Mesendoderm (in vitro differentiated cells): ENCODE measurements around the gene PAPOLB.

ENCODE experiments used
- DNase-seq: peaks from one replicate; pipeline ENCODE4 v3.0.0; 2013
- H2AK5ac ChIP-seq: 2 replicates; pipeline ENCODE4 v1.6.1; 2013; ENCODE audit warnings: low read length, inconsistent platforms
- H2BK120ac ChIP-seq: 2 replicates; pipeline ENCODE4 v1.6.1; 2013; ENCODE audit warnings: low read depth, mild to moderate bottlenecking, low read length, moderate library complexity, mixed read lengths
- H2BK15ac ChIP-seq: replicated peaks from 2 replicates; pipeline ENCODE4 v1.6.1; 2013; ENCODE audit warnings: low read depth, mild to moderate bottlenecking, moderate library complexity
- H2BK5ac ChIP-seq: 2 replicates; pipeline ENCODE4 v1.6.1; 2013; ENCODE audit warnings: low read length, inconsistent platforms
- H3K18ac ChIP-seq: 2 replicates; pipeline ENCODE4 v1.6.1; 2013; ENCODE audit warnings: mild to moderate bottlenecking, low read length, mixed read lengths
- H3K23ac ChIP-seq: one replicate; pipeline ENCODE4 v1.6.1; 2013; ENCODE audit warnings: low read length
- H3K27ac ChIP-seq: 2 replicates; pipeline ENCODE4 v1.5.1; 2013; ENCODE audit warnings: low read depth, mild to moderate bottlenecking, inconsistent platforms, low read length, moderate library complexity
- H3K27me3 ChIP-seq: 2 replicates; pipeline ENCODE4 v1.6.1; 2013; ENCODE audit warnings: low read length, control low read depth, mild to moderate bottlenecking, inconsistent platforms; ENCODE audit not compliant: insufficient read depth, poor library complexity
- H3K36me3 ChIP-seq: 2 replicates; pipeline ENCODE4 v1.6.1; 2013; ENCODE audit warnings: low read length, inconsistent platforms; ENCODE audit not compliant: control insufficient read depth, insufficient read depth
- H3K4ac ChIP-seq: one replicate; pipeline ENCODE4 v1.6.1; 2013; ENCODE audit warnings: low read depth, mild to moderate bottlenecking, low read length, moderate library complexity
- H3K4me1 ChIP-seq: 2 replicates; pipeline ENCODE4 v1.6.1; 2013; ENCODE audit warnings: low read depth, low read length, inconsistent platforms; ENCODE audit not compliant: control insufficient read depth
- H3K4me2 ChIP-seq: 2 replicates; pipeline ENCODE4 v1.6.1; 2013; ENCODE audit warnings: low read length
- H3K4me3 ChIP-seq: 2 replicates; pipeline ENCODE4 v1.5.1; 2013; ENCODE audit warnings: mild to moderate bottlenecking, low read length
- H3K56ac ChIP-seq: one replicate; pipeline ENCODE4 v1.6.1; 2013; ENCODE audit warnings: low read length
- H3K79me1 ChIP-seq: 2 replicates; pipeline ENCODE4 v1.6.1; 2013; ENCODE audit warnings: low read length, inconsistent platforms
- H3K79me2 ChIP-seq: 2 replicates; pipeline ENCODE4 v1.6.1; 2013; ENCODE audit warnings: mild to moderate bottlenecking, low read length; ENCODE audit not compliant: control insufficient read depth, insufficient read depth
- H3K9ac ChIP-seq: 2 replicates; pipeline ENCODE4 v1.6.1; 2013; ENCODE audit warnings: low read length, inconsistent platforms
- H4K5ac ChIP-seq: one replicate; pipeline ENCODE4 v1.6.1; 2013; ENCODE audit warnings: low read length
- H4K8ac ChIP-seq: one replicate; pipeline ENCODE4 v1.6.1; 2013; ENCODE audit warnings: low read depth, mild to moderate bottlenecking, control low read depth, low read length, moderate library complexity
- WGBS: extraction: QIAGEN DNeasy Blood & Tissue Kit; methylation state at CpG from one replicate; pipeline ENCODE4 v1.1.7; 2013; ENCODE audit warnings: low lambda C conversion rate, missing lambda C conversion rate; ENCODE audit not compliant: insufficient coverage; ENCODE audit errors: extremely low coverage; 5-methylcytosine and 5-hydroxymethylcytosine counted together

PAPOLB gene

DNA sequence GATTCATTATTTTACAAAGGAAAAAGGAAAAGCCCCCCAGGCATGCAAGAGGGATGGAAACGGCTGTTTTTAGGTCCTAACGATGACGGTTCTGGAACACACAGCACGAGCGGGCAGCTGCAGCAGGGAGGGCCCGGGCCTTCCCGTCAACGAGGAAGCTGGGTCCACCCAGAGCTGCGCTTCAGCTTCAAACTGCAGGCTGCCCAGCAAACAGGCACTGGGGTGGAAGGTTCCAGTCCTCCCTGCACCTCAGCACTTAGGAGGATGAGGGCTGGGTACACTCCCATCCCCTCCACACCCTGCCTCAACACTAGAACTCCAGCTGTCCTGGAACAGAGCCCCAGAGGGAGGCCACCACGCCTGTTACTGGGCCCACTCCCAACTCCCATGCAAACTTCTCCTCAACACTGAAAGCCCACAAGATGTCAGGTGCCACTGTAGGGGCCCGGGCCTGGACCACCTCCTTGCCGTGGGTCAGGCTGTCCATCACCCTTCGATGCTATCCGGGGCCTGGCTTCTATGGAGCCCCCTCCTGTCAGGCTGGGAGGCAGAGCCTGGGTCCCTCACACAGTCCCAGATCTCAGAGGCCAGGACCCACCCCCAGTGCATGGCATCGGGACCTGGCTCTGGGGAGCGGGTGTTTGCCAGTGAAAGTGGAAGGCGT lies 33.0 kb downstream of the PAPOLB start:
- H2BK15ac ChIP-seq = no peak overlapping the region
- no peak overlapping the region for H2AK5ac ChIP-seq
- no peak overlapping the region for H2BK120ac ChIP-seq
- H3K79me1 ChIP-seq = no peaks in the 10 kb centered on the region
- H4K8ac ChIP-seq = no peak overlapping the region
- H4K5ac ChIP-seq = no peak overlapping the region
- no peaks in the 10 kb centered on the region for H3K79me2 ChIP-seq
- H3K9ac ChIP-seq = no peak overlapping the region
- WGBS = no CpG with 5 or more reads among the region's 17 CpGs
- H3K36me3 ChIP-seq = no peaks in the 10 kb centered on the region
- H2BK5ac ChIP-seq = no peak overlapping the region
- H3K4ac ChIP-seq = no peak overlapping the region
- H3K56ac ChIP-seq = no peak overlapping the region
- no peaks in the 10 kb centered on the region for H3K4me1 ChIP-seq
- H3K27me3 ChIP-seq = no peaks in the 10 kb centered on the region
- no peak overlapping the region for H3K4me3 ChIP-seq
- H3K4me2 ChIP-seq = no peak overlapping the region
- no peak overlapping the region for H3K23ac ChIP-seq
- H3K18ac ChIP-seq = no peak overlapping the region
- H3K27ac ChIP-seq = no peak overlapping the region
- DNase-seq = no peak

DNA sequence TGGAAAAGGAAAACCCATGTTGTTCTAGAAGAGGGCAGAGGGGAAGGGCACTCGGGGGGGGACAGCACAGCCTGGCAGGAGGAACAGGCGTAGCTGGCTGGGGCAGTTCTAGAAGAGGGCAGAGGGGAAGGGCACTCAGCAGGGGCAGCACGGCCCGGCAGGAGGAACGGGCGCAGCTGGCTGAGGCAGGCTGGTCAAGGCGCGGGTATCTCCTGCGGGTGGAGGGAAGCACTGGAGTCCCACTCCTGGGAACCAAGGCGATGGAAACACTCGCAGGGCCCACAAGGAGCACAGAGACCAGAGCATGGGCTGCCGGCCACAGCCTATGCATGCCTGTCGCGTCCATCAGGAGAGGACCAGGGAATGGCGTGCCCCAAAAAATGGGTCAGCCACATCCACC lies 36.7 kb downstream of the PAPOLB start:
- H3K4me1 ChIP-seq = no peaks in the 10 kb centered on the region
- no peak overlapping the region for H2BK15ac ChIP-seq
- H3K27ac ChIP-seq = no peak overlapping the region
- H2BK5ac ChIP-seq = no peak overlapping the region
- no peak overlapping the region for H4K8ac ChIP-seq
- no peak overlapping the region for H3K56ac ChIP-seq
- no peak overlapping the region for H4K5ac ChIP-seq
- no peak overlapping the region for H3K4ac ChIP-seq
- H3K79me2 ChIP-seq = no peaks in the 10 kb centered on the region
- no peaks in the 10 kb centered on the region for H3K36me3 ChIP-seq
- H3K27me3 ChIP-seq = no peaks in the 10 kb centered on the region
- no peak overlapping the region for H2BK120ac ChIP-seq
- H3K79me1 ChIP-seq = no peaks in the 10 kb centered on the region
- H3K4me2 ChIP-seq = no peak overlapping the region
- no peak overlapping the region for H3K9ac ChIP-seq
- WGBS = no CpG with 5 or more reads among the region's 15 CpGs
- no peak overlapping the region for H3K18ac ChIP-seq
- no peak overlapping the region for H3K23ac ChIP-seq
- no peak overlapping the region for H3K4me3 ChIP-seq
- H2AK5ac ChIP-seq = no peak overlapping the region
- no peak for DNase-seq

DNA sequence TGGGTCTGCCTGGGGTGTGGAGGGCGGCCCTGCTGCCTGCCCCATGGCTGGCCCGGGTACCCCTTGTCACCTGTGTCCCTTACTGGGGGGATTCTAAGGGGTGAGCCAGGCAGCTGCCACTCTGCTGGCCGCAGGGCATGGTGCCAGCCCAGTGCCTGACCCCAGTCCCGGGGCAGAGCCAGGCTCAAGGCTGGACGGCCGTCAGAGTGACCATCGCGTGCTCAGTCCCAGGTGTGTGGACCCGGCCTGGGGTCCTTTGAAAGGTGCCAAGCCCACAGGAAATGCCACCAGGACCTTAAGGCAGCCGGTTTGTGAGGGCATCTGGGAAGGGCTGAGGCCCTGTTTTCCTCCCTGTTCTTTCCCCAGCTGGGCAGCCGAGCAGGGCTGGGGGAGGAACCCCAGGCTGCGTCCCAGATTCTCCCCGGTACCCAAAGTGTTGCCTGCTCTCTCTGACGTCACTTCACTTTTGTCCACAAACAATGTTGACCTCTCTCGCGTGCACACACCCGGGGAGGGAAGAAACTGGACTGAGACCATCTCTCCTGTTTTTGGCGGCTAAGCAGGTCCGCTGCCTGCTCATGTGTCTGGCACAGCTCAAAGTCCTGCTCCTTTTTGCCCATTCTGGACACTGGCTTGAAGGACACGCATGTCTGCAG lies 37.6 kb downstream of the PAPOLB start:
- Histone ChIP-seq H3K4me3 (no peak overlapping the region), H3K4ac (no peak overlapping the region), H3K4me1 (no peaks in the 10 kb centered on the region), H4K8ac (no peak overlapping the region), H4K5ac (no peak overlapping the region), H2BK120ac (no peak overlapping the region), H3K9ac (no peak overlapping the region), H2BK5ac (no peak overlapping the region), H3K4me2 (no peak overlapping the region), H3K79me2 (no peaks in the 10 kb centered on the region), H2AK5ac (no peak overlapping the region), H3K36me3 (no peaks in the 10 kb centered on the region), H3K27me3 (no peaks in the 10 kb centered on the region), H3K23ac (no peak overlapping the region), H3K18ac (no peak overlapping the region), H3K79me1 (no peaks in the 10 kb centered on the region), H2BK15ac (no peak overlapping the region), H3K27ac (no peak overlapping the region), H3K56ac (no peak overlapping the region)
- WGBS = no CpG with 5 or more reads among the region's 20 CpGs
- no peak for DNase-seq

DNA sequence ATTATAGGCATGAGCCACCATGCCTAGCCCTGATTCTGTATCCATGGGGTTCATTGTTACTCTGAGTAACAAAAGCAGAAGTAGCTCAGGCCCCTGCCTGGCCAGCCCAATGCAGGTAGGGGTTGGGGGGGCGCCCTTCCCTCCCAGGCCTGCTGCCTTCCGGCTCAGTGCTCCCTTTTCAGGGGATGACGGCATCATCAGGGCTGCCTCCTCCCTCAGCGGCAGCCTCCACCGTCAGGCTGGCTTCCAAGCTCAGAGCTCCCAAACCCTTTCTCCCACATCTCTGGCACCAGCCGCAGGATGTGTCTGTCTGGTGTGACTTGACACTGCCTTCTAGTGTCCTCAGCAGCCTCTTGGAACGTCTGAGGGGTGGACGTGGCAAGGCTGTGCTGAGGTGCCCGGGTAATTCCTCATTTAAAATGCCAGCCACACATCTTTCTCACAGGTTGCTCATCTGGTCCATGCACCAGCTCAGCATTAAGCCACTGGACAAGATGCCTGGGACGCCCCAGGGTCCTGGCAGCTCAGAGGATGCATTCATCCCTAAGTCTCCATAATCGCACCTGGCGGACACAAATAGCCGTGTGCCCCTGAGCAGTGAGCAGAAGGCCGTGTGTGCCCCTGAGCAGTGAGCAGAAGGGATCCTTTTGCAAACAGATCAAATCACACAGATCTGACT lies 38.2 kb downstream of the PAPOLB start:
- H3K79me1 ChIP-seq = no peaks in the 10 kb centered on the region
- H3K27me3 ChIP-seq = no peaks in the 10 kb centered on the region
- H3K9ac ChIP-seq = no peak overlapping the region
- no peak overlapping the region for H3K4ac ChIP-seq
- H4K5ac ChIP-seq = no peak overlapping the region
- H3K56ac ChIP-seq = no peak overlapping the region
- no peaks in the 10 kb centered on the region for H3K4me1 ChIP-seq
- H3K23ac ChIP-seq = no peak overlapping the region
- no peak overlapping the region for H2BK5ac ChIP-seq
- no peak overlapping the region for H3K27ac ChIP-seq
- no peak overlapping the region for H4K8ac ChIP-seq
- H3K79me2 ChIP-seq = no peaks in the 10 kb centered on the region
- no peak overlapping the region for H3K4me3 ChIP-seq
- H3K36me3 ChIP-seq = no peaks in the 10 kb centered on the region
- H3K4me2 ChIP-seq = no peak overlapping the region
- WGBS = no CpG with 5 or more reads among the region's 14 CpGs
- H2BK15ac ChIP-seq = no peak overlapping the region
- no peak overlapping the region for H2BK120ac ChIP-seq
- no peak for DNase-seq
- no peak overlapping the region for H3K18ac ChIP-seq
- H2AK5ac ChIP-seq = no peak overlapping the region

DNA sequence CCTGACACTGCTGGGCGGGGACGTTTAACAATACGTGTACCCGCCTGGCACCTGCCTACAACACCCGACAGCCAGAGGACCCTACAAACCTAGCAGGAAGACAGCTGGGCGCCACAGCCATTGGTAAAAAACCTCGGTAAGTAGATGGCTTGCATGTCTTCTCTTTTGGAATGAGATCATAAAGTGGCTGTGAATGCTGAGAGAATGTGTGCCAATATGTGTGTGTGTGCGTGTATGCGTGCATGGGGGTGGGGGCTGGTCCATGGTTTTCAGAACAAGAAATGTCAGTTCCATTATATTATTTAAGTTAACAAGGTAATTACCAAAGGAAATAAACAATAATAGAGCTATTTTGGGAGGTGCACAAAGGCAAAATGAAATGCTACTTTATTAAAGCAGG lies 39.2 kb downstream of the PAPOLB start:
- no peaks in the 10 kb centered on the region for H3K4me1 ChIP-seq
- no peak for DNase-seq
- H3K36me3 ChIP-seq = no peaks in the 10 kb centered on the region
- H3K27ac ChIP-seq = no peak overlapping the region
- WGBS = no CpG with 5 or more reads among the region's 9 CpGs
- H4K5ac ChIP-seq = no peak overlapping the region
- no peaks in the 10 kb centered on the region for H3K79me1 ChIP-seq
- H3K4me2 ChIP-seq = no peak overlapping the region
- H2AK5ac ChIP-seq = no peak overlapping the region
- H2BK15ac ChIP-seq = no peak overlapping the region
- no peak overlapping the region for H4K8ac ChIP-seq
- H3K4ac ChIP-seq = no peak overlapping the region
- H3K79me2 ChIP-seq = no peaks in the 10 kb centered on the region
- no peak overlapping the region for H2BK5ac ChIP-seq
- H3K4me3 ChIP-seq = no peak overlapping the region
- H3K18ac ChIP-seq = no peak overlapping the region
- no peak overlapping the region for H3K9ac ChIP-seq
- H3K23ac ChIP-seq = no peak overlapping the region
- H2BK120ac ChIP-seq = no peak overlapping the region
- no peaks in the 10 kb centered on the region for H3K27me3 ChIP-seq
- no peak overlapping the region for H3K56ac ChIP-seq
